Hematopoietic multipotent progenitor cell treated with erythropoietin and hydrocortisone succinate and interleukin-3 and kit ligand, for 4 days (in vitro differentiated cells): Measurements from ENCODE around the gene DENND1A.

Experiments
- DNase-seq: peaks from one replicate; pipeline ENCODE4 v3.0.0-alpha.2; 2015

The DENND1A gene

GRCh38 chr9:123717581-123718175, 212.2 kb downstream of the DENND1A start:
- no peak for DNase-seq

DNA sequence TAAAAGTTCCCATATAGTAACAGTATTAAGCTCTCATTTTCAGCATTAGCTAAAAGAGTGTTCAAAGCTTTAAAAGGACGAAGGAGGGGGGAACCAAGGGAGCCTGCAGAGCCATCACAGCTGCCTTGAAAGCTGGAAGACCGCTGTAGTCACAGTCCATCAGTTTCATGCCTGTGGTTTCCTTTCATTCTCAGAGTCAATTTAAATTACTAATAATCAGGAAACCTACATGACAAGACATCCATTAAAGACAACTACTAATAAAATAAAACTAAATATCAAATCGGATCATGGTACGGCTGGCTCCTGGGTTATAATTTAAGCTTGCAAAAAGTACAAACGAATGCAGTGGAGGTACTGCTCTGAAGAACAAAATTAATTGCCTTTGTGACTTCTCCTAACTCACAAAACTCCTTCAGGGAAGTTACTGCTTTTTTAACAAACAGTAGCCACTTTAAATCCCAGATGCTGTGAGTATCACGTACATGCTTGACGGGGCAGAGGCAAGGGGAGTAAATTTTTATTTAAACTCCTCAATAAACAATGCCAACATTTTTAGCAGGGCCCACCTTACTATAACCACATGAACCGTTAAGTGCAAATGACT, 213.5 kb downstream of the DENND1A start:
- DNase-seq = no peak

GRCh38 chr9:123715258-123715657, 214.7 kb downstream of the DENND1A start:
- DNase-seq = no peak

- no peak for DNase-seq
These were observed 216.6 kb downstream of the DENND1A start for GRCh38 chr9:123713282-123713681.

GRCh38 chr9:123712399-123712798, 217.5 kb downstream of the DENND1A start:
- DNase-seq = no peak

DNA sequence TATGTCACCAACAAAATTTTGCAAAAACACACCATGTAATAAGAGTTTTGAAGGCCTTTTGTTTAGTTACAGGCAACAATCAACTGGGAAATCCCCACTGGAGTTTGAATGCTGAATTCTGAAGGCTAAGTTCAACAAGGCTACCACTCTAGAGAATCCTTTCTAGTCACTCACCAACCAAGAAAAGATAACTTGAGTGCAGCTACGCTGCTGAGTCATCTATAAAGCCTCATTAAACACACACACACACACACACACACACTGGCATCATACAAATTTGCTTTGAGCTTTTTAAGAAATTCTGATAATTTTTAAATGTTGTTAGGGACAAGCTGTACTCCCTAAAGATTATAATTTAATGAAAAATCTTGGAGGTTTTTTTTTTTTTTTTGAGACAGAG, 219.6 kb downstream of the DENND1A start:
- no peak for DNase-seq

DNA sequence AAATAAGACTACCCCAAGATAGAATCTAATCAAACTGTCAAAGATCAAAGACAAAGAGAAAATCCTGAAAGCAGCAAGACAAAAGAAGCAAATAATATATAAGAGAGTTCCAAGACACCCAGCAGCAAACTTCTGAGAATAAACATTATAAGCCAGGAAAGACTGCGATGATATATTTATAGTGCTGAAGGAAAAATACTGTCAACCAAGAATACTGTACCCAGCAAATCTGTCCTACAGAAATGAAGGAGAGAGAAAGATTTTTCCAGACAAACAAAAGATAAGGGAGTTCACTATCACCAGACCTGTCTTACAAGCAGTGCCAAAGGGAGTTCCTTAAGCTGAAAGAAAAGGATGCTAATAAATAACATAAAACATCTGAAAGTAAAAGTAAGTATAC, 227.4 kb downstream of the DENND1A start:
- no peak for DNase-seq

DNA sequence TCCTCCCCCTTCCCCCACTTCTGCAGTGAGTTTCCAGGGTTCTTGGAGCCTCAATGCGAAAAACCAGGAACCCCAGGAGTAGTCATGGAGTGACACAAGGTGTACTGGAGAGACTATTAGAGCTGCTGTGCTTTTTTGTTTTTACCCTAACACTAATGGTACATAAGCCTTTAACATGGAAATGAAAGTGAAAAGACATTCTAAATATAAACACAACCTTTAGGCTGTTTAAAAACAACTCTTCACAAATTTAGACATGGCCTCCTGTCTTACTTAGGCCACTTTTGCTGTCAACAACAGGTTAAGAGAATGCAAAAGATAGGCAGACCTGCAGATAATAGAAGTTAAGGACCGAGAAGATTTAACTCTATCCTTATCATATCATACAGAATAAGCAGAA, 232.2 kb downstream of the DENND1A start:
- DNase-seq = no peak

- no peak for DNase-seq
These were observed 233.4 kb downstream of the DENND1A start for GRCh38 chr9:123696476-123696875.

GRCh38 chr9:123695386-123695785, 234.5 kb downstream of the DENND1A start:
- no peak for DNase-seq

DNA sequence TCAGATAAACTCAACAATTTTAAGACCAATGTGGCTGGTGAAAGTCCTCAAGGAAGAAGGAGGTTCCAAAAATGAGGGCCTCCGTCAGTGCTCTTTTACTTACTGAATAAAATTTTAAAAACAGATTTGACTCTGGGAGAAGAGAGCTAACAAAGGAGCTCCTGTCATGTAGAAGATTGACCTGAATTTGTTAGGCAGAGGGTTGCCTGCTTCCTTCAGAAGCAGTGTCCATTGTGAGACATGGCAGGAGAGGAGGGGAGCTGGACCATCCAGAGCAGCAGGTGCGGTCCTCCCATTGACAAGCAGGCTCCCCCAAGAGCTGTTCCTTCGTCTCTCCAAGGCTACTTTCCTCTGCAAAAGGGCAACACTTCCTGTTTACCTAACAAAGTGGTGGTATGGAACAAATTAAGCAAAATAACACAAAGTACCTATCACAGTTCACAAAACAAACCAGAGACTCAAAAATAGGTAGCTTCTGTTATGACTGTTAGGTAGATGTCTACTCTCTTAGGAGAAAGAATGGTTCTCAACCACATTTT, 238.1 kb downstream of the DENND1A start:
- DNase-seq = no peak

DNA sequence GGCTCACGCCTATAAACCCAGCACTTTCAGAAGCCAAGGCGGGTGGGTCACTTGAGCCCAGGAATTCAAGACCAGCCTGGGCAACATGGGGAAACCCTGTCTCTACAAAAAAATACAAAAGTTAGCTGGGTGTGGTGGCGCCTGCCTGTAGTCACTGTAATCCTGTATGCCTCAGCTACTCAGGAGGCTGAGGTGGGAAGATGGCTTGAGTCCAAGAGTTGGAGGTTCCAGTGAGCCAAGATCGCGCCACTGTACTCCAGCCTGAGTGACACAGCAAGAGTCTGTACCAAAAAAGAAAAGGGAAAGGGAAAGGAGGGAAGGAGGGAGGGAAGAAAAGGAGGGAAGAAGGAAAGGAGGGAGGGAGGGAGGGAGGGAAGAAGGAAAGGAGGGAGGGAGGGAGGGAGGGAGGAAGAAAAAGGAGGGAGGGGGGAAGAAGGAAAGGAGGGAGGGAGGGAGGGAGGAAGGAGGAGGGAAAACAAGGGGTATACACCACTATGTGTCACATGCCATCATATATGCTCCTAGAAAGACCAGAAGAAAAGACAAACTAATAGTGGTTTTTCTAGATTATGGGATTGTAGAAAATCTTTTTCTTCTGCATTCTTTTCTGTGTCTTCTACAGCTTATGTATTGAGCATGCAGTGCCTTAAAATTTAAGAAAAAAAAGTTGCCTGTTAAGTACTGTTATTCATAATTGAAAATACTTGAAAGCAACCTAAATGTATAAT, 240.1 kb downstream of the DENND1A start:
- no peak for DNase-seq

GRCh38 chr9:123687246-123687751, 242.6 kb downstream of the DENND1A start:
- DNase-seq = peak; percentile 20

DNA sequence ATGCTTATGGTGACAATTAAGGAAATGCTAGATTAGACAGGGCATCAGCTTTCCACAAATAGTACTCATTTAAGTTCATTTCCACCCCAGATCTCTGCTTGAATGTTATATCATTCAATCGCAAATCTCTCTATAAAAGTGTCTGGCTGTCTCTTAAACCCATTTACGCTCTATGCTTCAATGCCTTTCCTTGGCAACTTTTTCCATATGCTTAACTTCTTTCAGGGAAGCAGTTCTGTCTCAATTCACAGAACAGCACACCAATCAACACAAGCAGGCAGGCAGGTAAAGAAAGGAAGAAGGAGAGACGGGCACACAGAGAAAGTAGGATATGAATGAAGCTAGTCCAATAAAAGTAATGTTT, 243.1 kb downstream of the DENND1A start:
- DNase-seq = no peak

- no peak for DNase-seq
These were observed 243.6 kb downstream of the DENND1A start for GRCh38 chr9:123686131-123686828.

- no peak for DNase-seq
These were observed 244.3 kb downstream of the DENND1A start for GRCh38 chr9:123685489-123686083.

- DNase-seq = no peak
These were observed 245.4 kb downstream of the DENND1A start for GRCh38 chr9:123684393-123685149.

DNA sequence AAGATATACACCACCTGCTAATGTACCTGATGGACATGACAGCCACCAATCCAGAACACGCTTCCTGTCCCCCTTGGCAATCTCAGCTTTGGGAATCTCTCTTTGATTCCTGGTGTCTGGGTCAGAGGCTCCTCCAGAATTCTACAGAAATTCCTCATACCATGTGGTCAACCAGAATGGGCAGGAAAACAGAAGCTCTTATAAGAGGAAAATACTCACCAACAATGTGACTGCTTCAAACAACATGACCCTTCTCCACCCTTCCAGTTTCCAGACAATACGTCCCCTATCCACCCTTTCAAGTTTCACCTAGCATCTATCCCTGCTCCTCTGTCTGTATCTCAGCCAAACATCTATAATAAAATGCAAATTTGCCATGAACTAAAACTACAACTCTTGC, 247.2 kb downstream of the DENND1A start:
- DNase-seq = no peak

- no peak for DNase-seq
These were observed 249.6 kb downstream of the DENND1A start for GRCh38 chr9:123680352-123680751.

DNA sequence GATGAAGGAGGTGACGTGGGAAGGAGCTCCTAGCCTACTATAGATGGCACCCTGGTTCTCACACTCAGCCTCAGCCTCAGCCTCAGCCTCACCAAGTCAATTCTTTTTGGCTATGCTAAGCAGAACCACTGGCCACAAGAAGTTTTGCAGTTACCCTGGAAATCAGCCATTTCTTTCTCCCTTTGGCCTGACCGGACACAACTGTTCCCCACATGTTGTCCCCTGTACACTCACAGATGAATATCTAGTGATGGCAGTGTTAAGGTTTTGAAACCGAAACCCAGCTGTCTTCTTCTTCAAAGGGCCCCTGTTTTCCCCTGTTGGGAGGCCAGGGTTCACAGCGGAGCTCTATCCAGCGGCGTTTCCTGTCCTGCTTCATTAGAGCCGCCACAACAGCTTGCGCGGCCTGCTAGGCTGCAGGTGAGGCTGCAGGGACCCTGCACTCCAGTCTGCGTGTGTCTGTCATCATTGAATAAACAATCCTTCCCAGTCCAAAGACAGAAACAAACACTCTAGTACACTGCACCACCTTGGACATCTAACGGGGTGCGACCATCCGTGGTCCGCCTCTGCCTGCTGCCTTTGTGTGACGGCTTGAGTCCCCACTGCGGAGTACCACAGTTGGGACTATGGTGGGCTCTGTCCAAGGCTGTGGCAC, 250.5 kb downstream of the DENND1A start:
- no peak for DNase-seq

DNA sequence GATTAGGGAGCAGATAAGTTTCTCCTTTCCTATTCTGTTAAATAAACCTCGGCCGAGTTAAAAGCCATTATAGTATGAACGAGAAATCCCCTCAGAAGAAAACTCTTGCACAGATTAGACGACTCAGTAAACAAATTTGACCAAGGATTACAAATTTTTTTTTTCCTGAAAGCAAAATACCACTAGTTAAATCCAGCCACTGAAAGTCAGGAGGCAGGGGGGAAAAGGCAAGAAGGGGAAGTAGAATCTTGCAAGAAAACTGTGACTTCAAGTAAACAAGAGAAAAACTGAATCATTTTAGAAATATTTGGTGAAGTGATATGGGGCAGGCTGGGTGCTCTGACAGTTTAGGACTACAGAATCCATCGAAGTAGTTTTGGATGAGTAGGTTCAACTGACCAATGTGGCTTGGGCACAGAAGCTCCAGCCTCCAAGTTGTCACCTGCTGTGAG, 251.0 kb downstream of the DENND1A start:
- peak; percentile 20 for DNase-seq
